OCI-LY7 (cell line): Measurements from ENCODE around the gene ELN.

Experiments used
- EZH2phosphoT487 ChIP-seq: fragments of 200-600 bp; sonication (generic); IDR thresholded peaks from 2 replicates; pipeline ENCODE4 v1.6.1; 2018; ENCODE audit warnings: low read depth, borderline replicate concordance, mild to moderate bottlenecking, mixed run types, antibody characterized with exemption, low read length, moderate library complexity, mixed read lengths
- TF ChIP-seq, protein P1 (sequence below): fragments of 200-600 bp; sonication (generic); conservative IDR thresholded peaks from 2 replicates; pipeline ENCODE4 v1.5.1; 2014; ENCODE audit warnings: mild to moderate bottlenecking, antibody characterized with exemption, low read length, moderate library complexity, mixed read lengths

DNA sequence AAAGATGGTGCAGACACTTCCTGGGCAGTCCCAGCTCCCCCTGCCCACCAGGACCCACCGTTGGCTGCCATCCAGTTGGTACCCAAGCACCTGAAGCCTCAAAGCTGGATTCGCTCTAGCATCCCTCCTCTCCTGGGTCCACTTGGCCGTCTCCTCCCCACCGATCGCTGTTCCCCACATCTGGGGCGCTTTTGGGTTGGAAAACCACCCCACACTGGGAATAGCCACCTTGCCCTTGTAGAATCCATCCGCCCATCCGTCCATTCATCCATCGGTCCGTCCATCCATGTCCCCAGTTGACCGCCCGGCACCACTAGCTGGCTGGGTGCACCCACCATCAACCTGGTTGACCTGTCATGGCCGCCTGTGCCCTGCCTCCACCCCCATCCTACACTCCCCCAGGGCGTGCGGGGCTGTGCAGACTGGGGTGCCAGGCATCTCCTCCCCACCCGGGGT, 41.1 kb downstream of the ELN start:
- TF ChIP-seq, protein P1, sequence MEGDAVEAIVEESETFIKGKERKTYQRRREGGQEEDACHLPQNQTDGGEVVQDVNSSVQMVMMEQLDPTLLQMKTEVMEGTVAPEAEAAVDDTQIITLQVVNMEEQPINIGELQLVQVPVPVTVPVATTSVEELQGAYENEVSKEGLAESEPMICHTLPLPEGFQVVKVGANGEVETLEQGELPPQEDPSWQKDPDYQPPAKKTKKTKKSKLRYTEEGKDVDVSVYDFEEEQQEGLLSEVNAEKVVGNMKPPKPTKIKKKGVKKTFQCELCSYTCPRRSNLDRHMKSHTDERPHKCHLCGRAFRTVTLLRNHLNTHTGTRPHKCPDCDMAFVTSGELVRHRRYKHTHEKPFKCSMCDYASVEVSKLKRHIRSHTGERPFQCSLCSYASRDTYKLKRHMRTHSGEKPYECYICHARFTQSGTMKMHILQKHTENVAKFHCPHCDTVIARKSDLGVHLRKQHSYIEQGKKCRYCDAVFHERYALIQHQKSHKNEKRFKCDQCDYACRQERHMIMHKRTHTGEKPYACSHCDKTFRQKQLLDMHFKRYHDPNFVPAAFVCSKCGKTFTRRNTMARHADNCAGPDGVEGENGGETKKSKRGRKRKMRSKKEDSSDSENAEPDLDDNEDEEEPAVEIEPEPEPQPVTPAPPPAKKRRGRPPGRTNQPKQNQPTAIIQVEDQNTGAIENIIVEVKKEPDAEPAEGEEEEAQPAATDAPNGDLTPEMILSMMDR = no peak
- TF ChIP-seq EZH2phosphoT487 = no peak
